Inflammatory macrophage treated with lipopolysaccharide for 4 hours (primary cell): ENCODE measurements around the gene PDE6B.

ENCODE experiments used
- DNase-seq: peaks from one replicate; pipeline ENCODE4 v3.0.0-alpha.2; 2020

The PDE6B gene

GRCh38 chr4:675036-675882 lies 49.9 kb downstream of the PDE6B start:
- DNase-seq: no peak

GRCh38 chr4:675980-676870 lies 50.9 kb downstream of the PDE6B start:
- DNase-seq: no peak

DNA sequence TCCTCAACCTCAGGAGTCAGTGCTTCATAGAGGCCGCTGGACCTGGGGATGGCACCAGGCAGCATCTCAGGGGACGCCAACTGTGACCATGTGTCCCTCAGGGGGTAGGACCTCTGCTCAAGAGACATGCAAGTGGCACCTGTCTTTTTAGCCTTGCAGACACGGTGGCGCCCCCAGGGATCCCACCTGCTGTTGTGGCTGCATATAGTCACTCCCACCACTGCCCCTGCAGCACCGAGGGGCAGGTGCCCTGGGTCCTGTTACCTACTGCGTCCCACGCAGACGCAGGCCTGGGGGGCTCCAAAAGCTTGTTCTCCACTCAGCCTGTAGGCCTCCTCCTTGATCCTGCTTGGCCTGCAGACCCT lies 51.5 kb downstream of the PDE6B start:
- no peak for DNase-seq

GRCh38 chr4:677431-678293 lies 52.3 kb downstream of the PDE6B start:
- DNase-seq: no peak

GRCh38 chr4:678331-679103 lies 53.1 kb downstream of the PDE6B start:
- DNase-seq: no peak

DNA sequence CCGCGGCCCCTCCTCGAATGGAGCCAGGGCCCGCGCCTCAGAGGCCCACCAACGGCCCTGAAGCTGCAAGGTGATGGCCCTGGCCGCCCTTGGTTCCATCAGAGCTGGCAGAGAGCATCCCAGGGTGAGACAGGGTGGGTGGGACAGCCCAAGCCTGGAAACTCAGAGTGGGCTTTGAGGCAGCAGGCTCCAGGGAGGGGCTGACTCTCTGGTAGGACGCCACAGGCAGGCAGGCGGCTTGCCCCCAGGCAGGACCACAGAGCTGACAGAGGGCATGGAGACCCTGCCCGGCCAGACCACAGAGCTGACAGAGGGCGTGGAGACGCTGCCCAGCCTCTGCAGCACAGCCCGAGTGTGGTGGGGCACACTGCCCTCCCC lies 53.7 kb downstream of the PDE6B start:
- DNase-seq: no peak

GRCh38 chr4:679629-680028 lies 54.3 kb downstream of the PDE6B start:
- no peak for DNase-seq

DNA sequence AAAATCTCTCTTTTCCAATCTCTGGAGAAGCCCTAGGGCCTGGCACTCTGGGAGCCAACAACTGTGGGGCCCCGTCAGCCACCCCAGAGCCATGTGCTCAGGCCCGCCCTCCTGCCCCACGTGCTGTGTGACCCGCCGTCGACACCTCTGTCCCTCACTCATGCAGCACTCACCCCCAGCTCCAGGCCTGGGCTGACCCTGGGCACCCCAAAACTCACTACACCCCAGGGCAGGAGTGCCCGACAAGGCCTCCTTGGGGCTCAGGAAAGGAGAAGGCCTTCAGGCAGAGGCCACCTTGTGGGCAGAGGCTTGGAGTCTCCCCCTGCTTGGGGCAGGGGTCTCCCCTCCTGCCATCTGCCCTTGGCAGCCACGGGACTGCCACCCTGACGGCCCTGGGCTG lies 54.7 kb downstream of the PDE6B start:
- DNase-seq: no peak

DNA sequence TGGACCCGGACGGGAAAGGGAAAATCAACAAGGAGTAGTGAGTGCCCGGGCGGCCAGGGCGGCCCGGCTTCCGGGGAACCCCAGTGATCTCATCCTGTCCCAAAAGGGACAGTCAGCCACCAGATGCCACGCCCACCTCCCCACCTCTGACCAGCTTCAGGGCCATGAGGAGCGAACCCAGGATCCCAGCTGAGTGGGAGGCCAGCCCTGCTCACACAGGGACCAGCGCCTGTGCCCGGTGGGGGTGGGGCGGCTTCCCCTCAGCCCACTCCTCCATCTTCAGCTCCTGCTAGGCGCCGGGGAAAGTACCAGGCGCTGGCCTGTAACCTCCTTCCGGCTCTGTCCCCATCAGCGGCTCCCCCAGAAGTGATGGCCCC lies 55.2 kb downstream of the PDE6B start:
- DNase-seq: peak; percentile 59

GRCh38 chr4:680928-681645 lies 55.7 kb downstream of the PDE6B start:
- peak; percentile 33 for DNase-seq

GRCh38 chr4:681736-682451 lies 56.5 kb downstream of the PDE6B start:
- no peak for DNase-seq

GRCh38 chr4:682490-683172 lies 57.3 kb downstream of the PDE6B start:
- no peak for DNase-seq

GRCh38 chr4:683247-683897 lies 58.0 kb downstream of the PDE6B start:
- DNase-seq: no peak

GRCh38 chr4:683982-684622 lies 58.7 kb downstream of the PDE6B start:
- peak; percentile 61 for DNase-seq

DNA sequence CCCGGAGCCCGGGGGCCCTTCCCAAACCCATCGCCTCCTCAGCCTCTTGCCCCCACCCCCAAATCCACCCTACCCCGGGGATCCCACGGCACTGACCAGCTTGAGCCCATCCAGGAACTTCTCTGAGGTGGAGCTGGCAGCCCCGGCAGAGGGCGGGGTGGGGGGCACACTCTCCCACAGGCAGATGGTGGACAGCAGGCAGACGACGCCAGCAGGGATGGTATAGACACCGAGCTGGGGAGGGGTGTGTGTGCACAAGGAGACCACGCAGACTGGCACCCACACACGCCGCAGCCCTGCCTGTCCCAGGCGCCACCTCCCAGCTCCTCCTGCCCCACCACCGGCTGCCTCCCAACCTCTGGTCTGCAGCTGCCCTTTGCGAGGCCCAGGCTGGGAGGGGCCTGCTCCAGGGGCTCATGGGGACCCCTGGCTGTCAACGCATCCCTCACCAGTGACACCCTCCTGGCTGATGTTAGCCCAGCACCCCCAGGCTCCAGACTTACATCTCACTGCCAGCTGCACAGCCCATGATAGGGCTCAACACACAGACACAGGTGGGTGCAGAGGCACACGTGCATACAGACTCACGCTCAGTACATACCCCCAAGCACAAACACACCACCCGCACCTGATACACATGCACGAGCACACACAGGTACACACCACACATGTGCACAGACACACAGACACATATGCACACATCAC lies 59.4 kb downstream of the PDE6B start:
- DNase-seq: no peak

DNA sequence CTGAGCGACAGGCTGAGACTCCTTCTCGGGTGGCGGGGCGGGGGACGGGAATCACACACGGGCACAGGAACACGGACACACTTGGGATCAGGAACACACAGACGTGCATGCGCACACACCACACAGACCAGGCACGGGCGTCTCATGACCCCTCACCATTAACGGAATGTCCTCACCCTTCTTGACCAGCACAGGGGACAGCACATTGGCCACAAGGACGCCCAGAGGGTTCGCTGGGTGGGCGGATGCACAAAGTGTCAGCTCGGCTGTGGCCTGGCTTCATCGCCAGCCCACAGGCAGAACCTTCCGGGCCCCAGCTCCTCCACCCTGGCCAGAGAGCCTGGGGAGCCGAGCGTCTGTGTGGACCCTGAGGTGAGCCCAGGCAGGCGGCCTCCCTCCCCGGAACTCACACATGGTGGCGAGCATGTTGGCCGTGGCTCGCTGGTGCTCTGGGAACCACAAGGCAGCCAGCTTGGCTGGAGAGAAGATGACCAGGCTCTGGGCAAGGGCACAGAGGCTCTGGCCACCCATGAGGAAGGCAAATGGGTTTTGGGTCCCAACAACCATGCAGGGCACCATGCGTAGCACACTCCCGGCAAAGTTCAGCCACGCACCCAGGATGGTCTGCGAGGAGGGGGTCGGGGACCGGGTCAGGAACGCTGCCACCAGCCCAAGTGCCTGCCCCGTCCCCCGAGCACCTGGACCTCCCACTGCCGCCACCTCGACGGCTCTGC lies 60.5 kb downstream of the PDE6B start:
- no peak for DNase-seq

DNA sequence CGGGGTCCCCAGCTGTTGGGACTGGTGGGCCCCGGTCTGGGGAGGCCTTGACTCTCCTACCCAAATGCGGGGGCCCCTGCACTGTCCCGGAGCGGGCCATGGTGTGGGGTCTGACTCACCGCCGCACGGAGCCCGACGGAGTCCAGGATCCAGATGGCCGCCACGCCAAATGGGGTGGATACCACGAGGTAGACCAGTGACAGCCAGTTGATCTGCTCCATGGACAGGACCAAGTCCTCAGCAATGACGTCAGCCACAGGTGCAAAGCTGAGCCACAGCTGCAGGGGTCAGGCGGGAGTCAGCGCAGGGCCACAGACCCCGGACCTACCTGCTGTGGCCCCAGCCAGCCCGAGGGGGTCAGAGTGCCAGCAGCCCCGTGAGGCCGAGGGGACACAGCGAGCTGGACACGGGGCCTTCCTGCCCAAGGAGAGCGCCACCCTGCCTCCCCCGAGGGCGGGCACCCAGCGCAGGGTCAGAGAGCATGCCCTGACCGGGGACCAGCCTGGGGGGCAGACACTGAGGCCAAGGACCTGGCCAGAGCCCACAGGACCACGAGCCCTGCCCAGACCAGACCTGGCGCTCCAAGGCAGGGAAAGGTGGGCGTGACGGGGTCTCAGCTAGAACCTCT lies 61.2 kb downstream of the PDE6B start:
- no peak for DNase-seq
